Suppressor macrophage (primary cell): ENCODE results near the gene ZDHHC13.
"Not testable (repeated sequence)": the region's sequence is repeated elsewhere in the genome, so short reads cannot be mapped to it uniquely, and the experiment has no call there.

Experiments
- DNase-seq, 4 experiments: peaks; one replicate each; pipeline ENCODE4 v3.0.0-alpha.2; 2020 to 2022

Gene ZDHHC13

DNA sequence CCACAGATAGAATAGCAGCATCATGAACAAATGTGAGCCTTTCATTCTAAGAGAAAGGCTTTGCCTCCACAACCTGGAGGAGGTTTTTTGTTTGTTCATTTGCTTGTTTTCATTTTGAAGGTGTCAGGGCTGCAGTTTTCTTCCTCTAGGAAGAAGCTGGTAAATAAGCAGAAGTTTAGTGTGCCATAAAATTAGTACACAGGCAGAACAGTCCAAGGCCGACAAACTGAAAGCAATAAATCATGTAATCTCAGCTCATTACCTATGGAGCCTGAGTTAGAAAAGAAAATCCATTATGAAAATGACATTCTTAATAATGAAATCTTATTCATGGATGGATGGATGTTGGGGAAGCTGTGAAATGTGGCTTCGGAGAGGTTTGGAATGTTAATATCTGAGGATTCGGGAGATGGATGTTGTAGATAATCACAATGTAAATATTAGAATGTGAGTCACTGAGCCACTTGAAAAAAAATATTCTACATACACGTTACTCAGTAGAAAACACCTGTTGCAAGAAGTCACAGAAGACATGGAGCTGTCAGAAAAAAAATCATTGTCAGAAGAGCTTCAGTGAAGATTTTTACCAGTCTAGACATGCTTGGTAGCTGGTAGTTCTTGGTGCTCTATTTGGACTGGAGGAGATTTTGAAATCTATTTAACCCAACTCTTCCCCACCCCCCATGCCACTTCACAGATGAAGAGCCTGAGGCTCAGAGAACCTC lies 15.0 kb upstream of the ZDHHC13 start:
- no peak for DNase-seq

DNA sequence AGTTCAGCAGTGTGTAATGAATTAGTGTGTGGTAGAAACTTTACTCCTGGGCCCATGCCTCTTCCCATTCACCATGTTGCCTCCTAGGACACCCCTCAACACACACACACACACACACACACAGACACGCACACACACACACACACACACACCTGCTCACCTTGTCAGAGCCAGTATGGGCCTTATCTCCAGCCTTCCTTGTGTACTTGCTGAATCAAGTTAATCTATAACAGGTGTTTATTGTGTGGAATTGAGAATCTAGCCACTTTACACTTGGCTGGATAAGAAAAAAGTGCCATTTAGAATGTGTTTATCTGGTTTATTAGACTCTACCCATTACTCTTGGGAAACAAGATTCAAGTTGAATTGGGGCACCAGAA lies 14.5 kb upstream of the ZDHHC13 start:
- no peak for DNase-seq

DNA sequence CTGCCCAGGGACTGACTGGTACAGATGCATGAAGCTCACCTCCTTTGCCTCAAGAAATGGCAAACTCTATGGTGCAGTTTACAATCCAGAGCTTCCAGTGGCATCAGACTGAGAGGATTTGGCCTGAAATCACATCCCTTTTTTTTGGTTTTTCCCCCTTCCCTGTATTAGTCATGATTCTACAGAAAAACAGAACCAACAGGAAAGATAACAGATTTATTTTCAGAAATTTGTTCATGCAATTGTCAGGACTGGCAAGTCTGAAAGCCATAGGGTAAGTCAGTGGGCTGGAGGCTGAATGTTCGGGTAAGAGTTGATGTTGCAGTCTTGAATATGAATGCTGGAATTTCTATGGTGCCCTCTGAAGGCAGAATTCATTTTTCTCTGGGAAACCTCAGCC lies 12.0 kb upstream of the ZDHHC13 start:
- DNase-seq, result peak in 3 of 4 experiments; percentile 6 to 42 (median 20)

DNA sequence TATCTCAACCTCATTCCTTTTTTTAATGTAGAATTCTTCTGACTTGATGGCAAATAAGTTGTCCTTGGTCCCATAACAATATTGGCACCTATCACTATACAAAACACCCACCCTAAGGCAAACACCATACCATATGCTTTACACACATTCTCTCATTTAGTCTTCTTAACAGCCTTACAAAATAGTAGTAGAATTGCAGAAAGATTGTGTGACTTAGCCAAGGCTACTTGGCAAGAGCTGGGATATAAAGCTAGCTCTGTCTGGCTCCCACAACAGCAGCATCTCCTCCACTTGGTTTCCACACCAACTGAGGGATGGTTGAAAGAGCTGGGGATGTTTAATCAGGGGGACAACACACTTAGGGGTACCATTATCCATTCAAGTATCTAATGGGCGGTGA lies 9.8 kb upstream of the ZDHHC13 start:
- no peak for DNase-seq

DNA sequence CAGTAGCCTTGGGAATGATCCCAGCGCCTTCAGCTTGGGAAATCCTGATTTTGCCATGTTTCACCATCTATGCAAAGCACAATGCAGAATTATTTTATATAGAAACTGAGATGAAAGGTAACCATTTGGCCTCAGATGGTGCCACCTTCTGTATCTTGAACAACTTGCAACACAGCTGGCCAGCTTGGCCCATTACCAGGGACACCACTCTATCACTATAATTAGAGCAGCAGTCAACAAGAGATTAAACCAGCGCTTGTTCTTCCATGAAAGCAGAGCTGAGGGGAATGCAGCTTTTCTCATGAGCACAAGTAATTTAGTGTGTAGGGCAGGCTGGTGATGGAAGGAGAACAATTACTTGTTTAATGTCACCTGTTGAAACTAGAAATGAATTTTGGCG lies 6.7 kb upstream of the ZDHHC13 start:
- DNase-seq, result no peak

DNA sequence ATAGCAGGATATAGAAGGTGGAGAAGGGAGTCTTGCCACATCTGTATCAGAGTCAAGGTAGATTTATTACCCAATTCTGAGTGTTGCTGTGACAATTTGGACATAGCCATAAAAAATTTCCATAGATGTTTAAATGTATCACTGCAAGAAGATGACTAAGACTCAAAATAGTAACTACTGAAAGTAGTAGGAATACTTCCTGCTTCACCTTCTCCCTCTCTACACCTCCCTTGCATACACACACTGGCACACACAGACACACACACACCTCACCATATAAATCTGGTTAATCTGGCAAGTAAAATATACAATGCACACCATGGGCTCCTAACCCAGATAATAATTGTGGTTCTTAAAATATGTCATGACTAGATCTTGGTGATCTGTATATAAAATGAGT lies 5.2 kb upstream of the ZDHHC13 start:
- DNase-seq, result no peak

DNA sequence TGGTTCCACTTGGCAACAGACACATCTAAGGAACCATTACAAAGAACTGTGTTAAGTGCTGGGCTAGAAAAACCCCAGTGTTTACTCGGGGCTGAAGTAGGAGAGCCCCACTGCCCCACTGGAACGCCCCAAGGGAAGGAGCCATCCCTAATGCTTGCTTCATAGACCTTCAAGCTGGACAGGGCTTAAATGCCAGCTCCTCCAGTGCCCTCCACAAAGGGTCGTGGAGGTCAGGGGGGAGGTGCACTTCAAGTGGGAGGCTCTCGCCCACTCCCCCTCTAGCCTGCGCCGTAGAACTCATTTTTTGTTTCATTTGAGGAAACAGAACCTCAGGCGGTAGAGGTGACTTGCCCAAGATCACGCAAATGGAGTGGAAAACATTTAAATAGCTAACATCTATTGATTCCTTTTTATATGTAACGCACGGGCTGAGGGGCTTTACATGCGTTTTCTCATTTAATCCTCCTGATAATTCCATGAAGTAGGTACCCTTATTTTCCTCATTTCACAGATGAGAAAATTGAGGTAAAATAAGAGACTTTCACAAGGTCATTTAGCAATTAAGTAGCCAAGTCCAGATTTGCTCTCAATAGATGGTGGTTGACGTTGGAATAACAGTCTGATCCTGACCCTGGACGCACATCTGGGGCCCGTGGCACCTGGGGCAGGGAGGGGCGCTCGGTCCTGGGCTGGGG lies 545 bp upstream of the ZDHHC13 start:
- peak in 3 of 4 experiments; percentile 20 to 34 (median 33) for DNase-seq

DNA sequence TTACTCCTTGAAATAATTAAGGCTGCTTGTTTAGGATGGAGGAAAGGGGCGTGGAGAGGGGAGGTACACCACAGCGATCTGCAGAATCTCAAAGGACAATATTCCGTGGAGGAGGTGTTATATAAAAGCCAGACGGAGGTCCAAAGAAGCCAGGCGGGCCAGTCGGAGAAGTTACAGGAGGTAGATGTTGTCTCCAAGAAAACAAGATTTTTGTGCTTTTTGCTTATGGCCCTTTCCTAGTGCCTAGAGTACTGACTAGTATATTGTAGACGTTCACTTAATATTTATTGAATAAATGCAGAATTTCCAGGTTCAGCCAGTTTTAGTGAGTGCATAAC lies 761 bp downstream of the ZDHHC13 start:
- no peak for DNase-seq

DNA sequence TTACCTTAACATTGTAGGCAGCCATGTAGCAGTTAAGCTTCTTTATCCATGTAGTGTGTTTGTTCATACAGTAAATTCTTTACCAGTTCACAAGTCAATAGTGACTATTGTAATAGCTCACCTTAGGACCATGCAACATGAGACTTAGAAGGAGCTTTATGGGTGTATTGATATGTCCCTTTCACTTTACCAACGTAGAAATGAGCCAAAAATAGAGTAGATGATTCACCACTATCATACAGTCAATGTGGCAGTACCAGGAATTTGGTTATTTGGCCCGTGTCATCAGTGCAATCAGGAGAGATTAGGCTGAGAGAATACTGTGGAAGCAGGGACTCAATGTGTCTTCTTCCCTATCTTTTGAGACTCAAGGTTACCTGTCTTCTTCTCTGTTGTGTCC lies 4.7 kb downstream of the ZDHHC13 start:
- no peak for DNase-seq

DNA sequence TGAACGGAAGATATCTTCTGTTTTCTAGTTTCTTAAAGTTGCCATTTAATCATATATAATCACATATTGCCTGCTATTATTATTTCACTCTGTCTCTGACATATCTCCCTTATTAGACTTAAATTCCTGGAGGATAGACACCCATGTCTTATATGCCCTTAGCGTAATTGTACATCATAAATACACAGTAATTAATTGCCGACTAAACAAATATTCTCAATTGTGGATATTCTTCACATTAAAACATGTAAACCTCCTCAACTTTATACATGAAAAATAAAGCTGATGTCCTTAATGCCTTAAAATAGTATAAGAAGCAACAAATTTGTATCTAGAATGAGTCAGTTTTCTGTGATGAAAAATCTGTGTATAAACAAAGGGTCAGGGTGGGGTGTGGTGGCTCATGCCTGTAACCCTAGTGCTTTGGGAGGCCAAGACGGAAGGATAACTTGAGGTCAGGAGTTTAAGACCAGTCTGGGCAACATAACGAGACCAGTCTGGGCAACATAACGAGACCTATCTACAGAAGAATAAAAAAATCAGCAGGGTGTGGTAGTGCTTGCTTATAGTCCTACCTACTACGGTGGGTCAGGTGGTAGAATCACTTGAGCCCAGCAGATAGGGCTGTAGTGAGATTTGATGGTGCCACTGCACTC lies 6.1 kb downstream of the ZDHHC13 start:
- DNase-seq, result no peak

DNA sequence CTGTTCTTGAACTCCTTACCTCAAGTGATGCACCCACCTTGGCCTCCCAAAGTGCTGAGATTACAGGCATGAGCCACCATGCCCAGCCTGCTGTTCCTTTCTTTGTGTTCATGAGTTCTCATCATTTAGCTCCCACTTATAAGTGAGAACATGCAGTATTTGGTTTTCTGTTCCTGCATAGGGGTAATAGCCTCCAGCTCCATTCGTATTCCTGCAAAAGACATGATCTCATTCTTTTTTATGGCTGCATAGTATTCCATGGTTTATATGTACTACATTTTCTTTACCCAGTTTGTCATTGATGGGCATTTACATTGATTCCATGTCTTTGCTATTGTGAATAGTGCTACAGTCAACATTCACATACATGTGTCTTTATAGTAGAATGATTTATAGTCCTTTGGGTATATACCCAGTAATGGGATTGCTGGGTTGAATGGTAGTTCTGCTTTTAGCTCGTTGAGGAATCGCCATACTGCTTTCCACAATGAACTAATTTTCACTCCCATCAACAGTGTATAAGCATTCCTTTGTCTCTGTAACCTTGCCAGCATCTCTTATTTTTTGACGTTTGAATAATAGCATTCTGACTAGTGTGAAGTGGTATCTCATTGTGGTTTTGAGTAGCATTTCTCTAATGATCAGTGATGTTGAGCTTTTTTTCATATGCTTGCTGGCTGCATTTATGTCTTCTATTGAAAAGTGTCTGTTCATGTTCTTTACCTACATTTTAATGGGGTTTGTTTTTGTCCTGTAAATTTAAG lies 9.8 kb downstream of the ZDHHC13 start:
- not testable (repeated sequence) for DNase-seq

DNA sequence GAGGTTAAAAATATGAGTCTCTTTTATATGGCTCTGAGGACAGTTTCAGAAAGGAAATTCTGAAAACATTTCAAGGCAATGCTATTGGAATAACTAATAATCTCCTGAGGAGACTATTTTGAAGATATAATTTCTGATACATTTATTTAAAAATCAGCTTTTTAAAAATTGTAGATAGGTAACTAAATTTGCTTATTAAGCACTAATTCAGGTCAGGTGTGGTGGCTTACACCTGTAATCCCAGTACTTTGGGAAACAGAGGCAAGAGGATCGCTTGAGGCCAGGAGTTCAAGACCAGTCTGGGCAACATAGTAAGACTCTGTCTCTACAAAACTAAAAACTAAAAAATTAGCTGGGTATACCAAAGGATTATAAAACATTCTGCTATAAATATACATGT lies 17.0 kb downstream of the ZDHHC13 start:
- DNase-seq, result no peak

DNA sequence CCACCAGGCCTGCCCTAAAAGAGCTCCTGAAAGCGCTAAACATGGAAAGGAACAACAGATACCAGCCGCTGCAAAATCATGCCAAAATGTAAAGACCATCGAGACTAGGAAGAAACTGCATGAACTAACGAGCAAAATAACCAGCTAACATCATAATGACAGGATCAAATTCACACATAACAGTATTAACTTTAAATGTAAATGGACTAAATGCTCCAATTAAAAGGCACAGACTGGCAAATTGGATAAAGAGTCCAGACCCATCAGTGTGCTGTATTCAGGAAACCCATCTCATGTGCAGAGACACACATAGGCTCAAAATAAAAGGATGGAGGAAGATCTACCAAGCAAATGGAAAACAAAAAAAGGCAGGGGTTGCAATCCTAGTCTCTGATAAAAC lies 19.9 kb downstream of the ZDHHC13 start:
- DNase-seq, result not testable (repeated sequence)

DNA sequence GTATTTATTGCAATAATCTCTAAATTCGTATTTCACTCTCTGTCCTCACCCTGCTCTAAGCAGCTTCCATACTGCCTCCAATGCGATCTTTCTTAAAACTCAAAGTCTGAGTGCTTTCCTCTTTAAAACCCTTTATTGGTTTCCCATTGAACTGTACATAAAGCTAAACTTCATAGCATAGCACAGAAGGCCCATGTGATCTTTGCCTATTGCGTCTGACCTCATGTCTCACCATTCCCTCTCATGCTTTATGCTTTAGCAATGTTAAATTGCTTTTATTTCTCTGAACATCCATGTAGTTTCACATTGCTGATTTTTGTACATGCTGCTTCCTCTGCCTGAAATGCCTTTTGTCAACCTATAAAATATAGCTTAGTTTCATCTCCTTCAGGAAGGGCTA lies 28.4 kb downstream of the ZDHHC13 start:
- no peak for DNase-seq

DNA sequence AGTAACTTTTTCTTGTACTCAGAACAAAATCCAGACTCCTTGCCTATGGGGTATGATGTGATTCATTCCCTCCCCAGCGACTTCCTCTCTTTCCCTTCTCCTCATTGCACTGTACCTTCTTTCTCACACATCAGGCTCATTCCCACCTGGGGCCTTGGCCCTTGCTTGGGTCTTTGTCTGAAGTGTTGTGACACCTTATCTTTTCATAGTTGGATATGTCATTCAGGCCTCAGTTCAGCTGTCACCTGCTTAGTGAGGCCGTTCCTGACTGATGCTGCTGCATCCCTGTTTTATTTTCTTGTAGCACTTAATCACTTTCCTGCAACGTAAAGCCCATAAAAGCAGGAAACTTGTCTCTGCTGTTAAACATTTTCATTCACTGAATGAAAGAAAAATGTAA lies 39.9 kb downstream of the ZDHHC13 start:
- DNase-seq, result no peak

DNA sequence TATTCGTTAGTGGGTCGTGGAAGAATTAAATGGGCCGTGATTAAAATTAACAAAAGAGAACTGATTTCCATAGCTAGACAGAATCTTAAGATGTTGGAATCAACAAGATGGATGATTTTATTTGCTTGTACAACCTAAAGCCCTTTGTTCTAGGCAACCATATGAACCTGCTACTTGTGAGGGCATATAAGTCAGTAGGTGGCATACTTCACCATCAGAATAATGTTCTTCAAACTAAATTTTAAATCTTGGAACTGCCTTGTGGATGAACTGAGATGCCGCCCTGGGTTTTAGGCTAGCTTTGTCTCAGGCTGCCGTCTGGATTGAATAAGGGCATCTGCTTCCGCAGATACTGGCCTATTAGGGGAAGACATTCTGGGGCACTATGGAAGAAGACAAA lies 43.9 kb downstream of the ZDHHC13 start:
- DNase-seq, result no peak

DNA sequence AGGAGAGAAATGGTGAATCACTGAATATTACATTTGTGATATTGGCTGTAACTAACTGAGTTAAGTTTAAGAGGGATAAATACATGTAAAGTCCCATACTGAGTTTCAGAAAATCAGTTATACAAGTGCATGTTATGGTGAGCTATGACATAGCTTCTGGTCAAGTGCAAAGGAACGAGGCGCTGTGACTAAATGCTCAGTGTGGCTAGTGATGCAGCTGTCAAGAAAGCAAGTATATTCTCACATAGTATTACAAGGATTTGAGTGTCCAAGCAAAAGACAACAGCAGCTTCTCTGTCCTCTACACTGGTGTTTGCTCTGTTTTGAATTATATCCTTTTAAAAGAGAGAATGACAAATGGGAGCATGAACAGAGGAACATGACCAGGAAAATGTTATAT lies 44.7 kb downstream of the ZDHHC13 start:
- no peak for DNase-seq

DNA sequence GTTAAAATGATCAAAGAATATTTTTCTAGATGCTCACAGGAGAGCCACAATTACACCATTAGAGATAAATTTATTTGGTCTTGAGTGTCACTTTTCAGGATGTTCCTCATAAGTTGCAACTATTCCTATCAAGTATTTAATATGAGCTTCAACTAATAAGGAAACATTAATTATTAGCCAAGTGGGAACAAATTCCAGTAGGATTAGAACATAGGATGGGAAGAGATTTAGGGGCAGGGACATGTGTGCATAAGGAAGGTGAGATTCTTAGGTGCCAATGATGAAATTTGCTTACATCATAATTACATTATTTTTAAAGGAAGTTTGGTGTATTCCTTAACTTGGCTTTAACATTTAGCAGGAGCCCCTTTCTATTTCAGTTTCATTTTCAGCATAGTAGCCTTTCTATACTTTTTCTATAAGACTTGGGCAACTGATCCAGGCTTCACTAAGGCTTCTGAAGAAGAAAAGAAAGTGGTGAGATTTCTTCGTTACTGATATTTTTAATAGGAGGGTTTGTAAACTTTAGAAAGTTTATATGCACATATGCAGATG lies 46.1 kb downstream of the ZDHHC13 start:
- no peak for DNase-seq

DNA sequence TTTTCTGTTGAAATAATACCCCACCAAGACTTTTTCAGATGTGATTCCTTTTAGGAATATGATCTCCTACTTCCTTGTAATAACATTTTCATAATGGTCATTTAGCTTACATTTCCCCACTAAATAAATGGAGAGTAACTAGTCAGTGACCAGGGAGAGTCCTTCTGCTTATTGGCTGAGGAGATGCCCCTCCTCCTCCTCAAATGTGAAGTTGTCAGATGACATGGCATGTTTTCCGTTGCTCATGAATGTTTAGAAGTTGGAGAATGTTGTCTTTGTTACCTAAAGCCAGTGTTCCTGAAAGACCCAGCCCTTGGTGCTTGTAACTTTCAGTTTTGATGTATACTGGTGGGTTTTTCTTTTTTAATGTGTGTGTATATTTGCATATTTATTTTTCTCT lies 46.6 kb downstream of the ZDHHC13 start:
- no peak for DNase-seq

DNA sequence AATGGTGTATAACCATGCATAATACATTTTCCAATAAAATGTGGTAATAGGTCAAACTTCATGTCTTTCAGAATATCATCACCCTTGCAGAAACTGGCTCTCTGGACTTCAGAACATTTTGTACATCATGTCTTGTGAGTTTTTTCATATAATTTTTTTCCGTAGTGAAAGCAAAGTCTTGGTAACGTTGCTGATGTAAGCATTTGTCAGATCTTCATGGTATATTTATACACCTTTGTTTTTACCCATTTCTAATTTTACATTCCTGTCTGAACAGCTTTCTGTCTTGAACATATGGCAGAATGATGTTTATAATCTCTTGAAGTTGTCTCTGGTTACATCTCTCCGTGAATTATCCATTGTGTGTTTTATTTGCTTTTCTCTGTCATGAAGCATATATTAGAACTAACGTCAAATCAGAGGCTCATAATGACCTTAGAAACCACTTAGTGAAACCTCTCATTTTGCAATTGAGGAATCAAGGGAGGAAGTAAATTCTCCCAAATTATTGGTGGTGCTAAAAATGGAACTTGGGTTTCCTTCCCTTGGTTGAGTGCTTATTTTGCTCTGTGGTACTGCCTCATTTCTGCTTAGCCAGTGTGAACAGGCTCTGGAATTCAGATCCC lies 47.4 kb downstream of the ZDHHC13 start:
- DNase-seq, result no peak

DNA sequence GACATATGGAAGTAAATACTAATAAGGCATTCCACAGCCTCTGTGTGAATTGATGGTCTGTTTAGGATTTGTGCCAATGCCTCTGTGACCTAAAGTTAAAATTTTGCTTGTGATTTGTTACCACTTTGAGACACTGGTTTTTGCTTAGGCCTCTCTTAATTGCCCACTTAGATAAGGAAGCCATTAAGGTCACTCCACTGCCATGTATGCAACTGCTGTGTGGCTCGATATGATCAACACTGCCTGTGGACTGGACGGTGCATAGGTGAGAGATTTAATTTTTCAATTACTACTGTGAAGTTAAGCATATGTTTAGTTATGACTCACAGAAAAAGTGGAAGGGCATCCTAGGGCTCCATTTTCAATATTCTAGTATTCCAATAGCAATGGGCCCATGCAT lies 47.9 kb downstream of the ZDHHC13 start:
- DNase-seq, result no peak

DNA sequence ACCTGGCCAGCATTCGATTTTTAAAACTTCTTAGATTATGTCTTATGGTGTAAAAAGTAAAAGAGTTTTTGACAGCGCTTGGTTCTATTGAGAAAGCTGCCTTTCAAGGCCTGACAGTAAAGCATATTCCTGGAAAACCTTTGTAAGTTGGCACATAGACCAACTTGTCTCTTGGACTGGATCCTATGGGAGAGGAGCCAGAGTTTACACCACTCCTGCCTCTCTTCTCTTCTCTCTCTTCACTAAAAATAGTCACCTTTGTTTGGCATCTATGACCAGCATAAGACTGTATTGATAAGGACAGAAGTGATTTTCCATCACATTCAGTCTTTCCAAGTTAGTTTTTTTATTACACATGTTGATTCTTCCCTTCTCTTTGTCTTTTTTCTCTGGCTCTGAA lies 51.1 kb downstream of the ZDHHC13 start:
- DNase-seq, result no peak
